Esophagus squamous epithelium (tissue), 4 donors: ENCODE results near the gene SUPT6H.

ENCODE experiments used
- CTCF ChIP-seq, 6 experiments: fragments of 450-650 bp in 4 of 6; fragments of 200-600 bp in 2 of 6; sonication (generic) in 2 of 6; IDR thresholded peaks; one replicate each; pipeline ENCODE4 v1.5.1; 2016 to 2019; ENCODE audit warnings: antibody characterized with exemption in 6 of 6, mild to moderate bottlenecking in 4 of 6, moderate library complexity in 4 of 6
- POLR2A ChIP-seq, 4 donors: fragments of 450-650 bp; IDR thresholded peaks; one replicate each; pipeline ENCODE4 v1.6.1; 2017; ENCODE audit warnings: antibody characterized with exemption in 4 of 4, mild to moderate bottlenecking in 4 of 4, moderate library complexity in 3 of 4

GRCh38 chr17:28682655-28683054 is 20.6 kb downstream of the SUPT6H start:
- TF ChIP-seq CTCF (IDR thresholded peaks at IDR 0.05): no peak
- no peak for TF ChIP-seq POLR2A (IDR thresholded peaks at IDR 0.05)
